Activated B cell treated with CpG ODN at 0.5 μM for 24 hours (primary cell): Measurements from ENCODE around the gene ZNF28. TPM values are rescaled to one million over a fixed set of nuclear protein-coding genes. Genes with fewer than 3 reads are reported as not detected.

ENCODE experiments used
- ATAC-seq: fragments of 200-7000 bp; cut with Tn5 transposase; one replicate; pipeline ENCODE4 v1.10.0; 2021; ENCODE audit warnings: low read depth, mild to moderate bottlenecking, moderate library complexity
- CTCF ChIA-PET: fragments of 350-600 bp; sonication (Branson Sonifier 250); formaldehyde crosslinking; loops from one replicate; lab custom pipeline; 2021; ENCODE audit warnings: antibody characterized with exemption; lab: Charles Lee
- POLR2A ChIA-PET: fragments of 350-600 bp; sonication (Branson Sonifier 250); formaldehyde crosslinking; loops from one replicate; lab custom pipeline; 2021; ENCODE audit warnings: antibody characterized with exemption; lab: Charles Lee
- DNase-seq: peaks from one replicate; pipeline ENCODE4 v3.0.0; 2022
- H3K27ac Mint-ChIP-seq: one replicate; pipeline ENCODE4 v1.8.0; 2020; ENCODE audit warnings: mixed read lengths
- H3K27me3 Mint-ChIP-seq: one replicate; pipeline ENCODE4 v1.8.0; 2021; ENCODE audit warnings: mixed read lengths
- H3K36me3 Mint-ChIP-seq: one replicate; pipeline ENCODE4 v1.8.0; 2021; ENCODE audit warnings: low read depth, mixed read lengths
- H3K4me1 Mint-ChIP-seq: one replicate; pipeline ENCODE4 v1.8.0; 2021; ENCODE audit warnings: mixed read lengths
- H3K4me3 Mint-ChIP-seq: one replicate; pipeline ENCODE4 v1.8.0; 2020; ENCODE audit warnings: mild to moderate bottlenecking, mixed read lengths
- H3K9me3 Mint-ChIP-seq: one replicate; pipeline ENCODE4 v1.8.0; 2020; ENCODE audit warnings: mixed read lengths
- intact Hi-C: fragments of 100-400 bp; cut with micrococcal nuclease; formaldehyde crosslinking; loops from one replicate; pipeline ENCODE4 v1.15.1; 2024
- total RNA-seq: library from RNA; stranded (reverse); gene quantifications from 2 replicates; pipeline ENCODE4 v1.2.3, GENCODE V29; 2022
- TF ChIP-seq, protein P1 (sequence below): fragments of 200-600 bp; IDR thresholded peaks from one replicate; pipeline ENCODE4 v1.8.0; 2022; ENCODE audit warnings: antibody characterized with exemption, mild to moderate bottlenecking

ZNF28 gene
- total RNA-seq, 1 donor from 2014 or later: 24.6 TPM

- TF ChIP-seq, protein P1, sequence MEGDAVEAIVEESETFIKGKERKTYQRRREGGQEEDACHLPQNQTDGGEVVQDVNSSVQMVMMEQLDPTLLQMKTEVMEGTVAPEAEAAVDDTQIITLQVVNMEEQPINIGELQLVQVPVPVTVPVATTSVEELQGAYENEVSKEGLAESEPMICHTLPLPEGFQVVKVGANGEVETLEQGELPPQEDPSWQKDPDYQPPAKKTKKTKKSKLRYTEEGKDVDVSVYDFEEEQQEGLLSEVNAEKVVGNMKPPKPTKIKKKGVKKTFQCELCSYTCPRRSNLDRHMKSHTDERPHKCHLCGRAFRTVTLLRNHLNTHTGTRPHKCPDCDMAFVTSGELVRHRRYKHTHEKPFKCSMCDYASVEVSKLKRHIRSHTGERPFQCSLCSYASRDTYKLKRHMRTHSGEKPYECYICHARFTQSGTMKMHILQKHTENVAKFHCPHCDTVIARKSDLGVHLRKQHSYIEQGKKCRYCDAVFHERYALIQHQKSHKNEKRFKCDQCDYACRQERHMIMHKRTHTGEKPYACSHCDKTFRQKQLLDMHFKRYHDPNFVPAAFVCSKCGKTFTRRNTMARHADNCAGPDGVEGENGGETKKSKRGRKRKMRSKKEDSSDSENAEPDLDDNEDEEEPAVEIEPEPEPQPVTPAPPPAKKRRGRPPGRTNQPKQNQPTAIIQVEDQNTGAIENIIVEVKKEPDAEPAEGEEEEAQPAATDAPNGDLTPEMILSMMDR: no peak
- DNase-seq (no peak), ATAC-seq (peak; percentile 50)
- H3K27me3 Mint-ChIP-seq: no peaks in the 10 kb centered on the region
- no peak overlapping the region for H3K4me3 Mint-ChIP-seq
- ChIA-PET CTCF (interaction anchor here (0.8 to 3.3 kb wide), 2 partner anchors 500 to 609 kb away, joined by 3 to 12 read pairs; partner anchors contain the start of gene ZNF616), POLR2A (no interaction called here)
- no peak overlapping the region for H3K27ac Mint-ChIP-seq
- H3K36me3 Mint-ChIP-seq: no peaks in the 10 kb centered on the region
- no peaks in the 10 kb centered on the region for H3K9me3 Mint-ChIP-seq
- H3K4me1 Mint-ChIP-seq: no peaks in the 10 kb centered on the region
- intact Hi-C loops: loop anchor here (5.0 kb wide), 1 partner anchor 611 kb away; the partner anchor contains the start of gene ZNF616
Observed at GRCh38 chr19:52748336-52748950, 73.0 kb downstream of the ZNF28 start.

Other genes starting within 250 kb of the ZNF28 start
- 42.3 and 49.4 TPM in 2 replicates for gene ZNF83, start 183.3 kb downstream of the ZNF28 start, total RNA-seq
- gene ZNF611, start 86.6 kb downstream of the ZNF28 start, total RNA-seq: 33.5 and 41.9 TPM in 2 replicates
- gene ZNF600, start 34.8 kb downstream of the ZNF28 start, total RNA-seq: 25.2 and 30.5 TPM in 2 replicates
- 28.3 and 32.9 TPM in 2 replicates for gene ZNF468, start 36.0 kb upstream of the ZNF28 start, total RNA-seq
- gene ZNF320, start 76.0 kb upstream of the ZNF28 start, total RNA-seq: 23.0 and 24.0 TPM in 2 replicates
- gene ZNF888, start 101.8 kb upstream of the ZNF28 start, total RNA-seq: 9.0 and 11.9 TPM in 2 replicates
- 17.0 and 18.0 TPM in 2 replicates for gene ZNF816, start 141.2 kb upstream of the ZNF28 start, total RNA-seq
- 0.11 and 0.12 TPM in 2 replicates for gene ERVV-1, start 192.3 kb upstream of the ZNF28 start, total RNA-seq
- not detected in 2 replicates for gene ERVV-2, start 223.1 kb upstream of the ZNF28 start, total RNA-seq